Retina (tissue), 1 donor: Measurements from ENCODE around the gene MEF2A.
"Not testable (repeated sequence)": the region's sequence is repeated elsewhere in the genome, so short reads cannot be mapped to it uniquely, and the experiment has no call there.

Experiments used
- DNase-seq: peaks from one replicate; pipeline ENCODE4 v3.0.0-alpha.2; 2016

The MEF2A gene

GRCh38 chr15:99656205-99656604 lies 90.4 kb downstream of the MEF2A start:
- no peak for DNase-seq

- DNase-seq = no peak
Observed at GRCh38 chr15:99657996-99658395, 92.2 kb downstream of the MEF2A start.

DNA sequence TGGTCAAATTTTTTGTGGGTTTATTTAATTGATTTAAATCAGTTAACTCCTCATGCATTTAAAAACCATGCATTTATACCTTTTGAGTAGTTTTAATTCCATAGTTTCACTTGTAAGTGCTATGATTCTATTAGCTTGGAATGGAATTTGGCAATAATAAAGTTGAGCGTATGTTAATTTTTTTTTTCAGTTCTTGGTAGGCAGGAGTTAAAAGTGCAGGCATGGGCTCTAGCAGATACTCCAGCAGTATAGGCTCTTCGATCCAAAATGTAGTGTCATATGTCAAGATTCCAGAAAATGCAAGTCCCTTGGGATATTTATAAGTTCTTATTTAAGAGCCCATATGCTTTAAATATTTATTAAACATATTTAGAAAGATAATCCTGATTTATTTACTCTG lies 97.1 kb downstream of the MEF2A start:
- DNase-seq = no peak

DNA sequence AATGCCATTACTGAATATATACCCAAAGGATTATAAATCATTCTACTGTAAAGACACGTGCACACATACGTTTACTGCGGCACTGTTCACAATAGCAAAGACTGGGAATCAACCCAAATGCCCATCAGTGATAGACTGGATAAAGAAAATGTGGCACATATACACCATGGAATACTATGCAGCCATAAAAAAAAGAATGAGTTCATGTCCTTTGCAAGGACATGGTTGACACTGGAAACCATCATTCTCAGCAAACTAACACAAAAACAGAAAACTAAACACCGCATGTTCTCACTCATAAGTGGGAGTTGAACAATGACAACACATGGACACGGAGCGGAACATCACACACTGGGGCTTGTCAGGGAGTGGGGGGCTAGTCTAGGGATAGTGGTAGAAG lies 100.3 kb downstream of the MEF2A start:
- DNase-seq = not testable (repeated sequence)

- no peak for DNase-seq
Observed at GRCh38 chr15:99668533-99669182, 102.9 kb downstream of the MEF2A start.

DNA sequence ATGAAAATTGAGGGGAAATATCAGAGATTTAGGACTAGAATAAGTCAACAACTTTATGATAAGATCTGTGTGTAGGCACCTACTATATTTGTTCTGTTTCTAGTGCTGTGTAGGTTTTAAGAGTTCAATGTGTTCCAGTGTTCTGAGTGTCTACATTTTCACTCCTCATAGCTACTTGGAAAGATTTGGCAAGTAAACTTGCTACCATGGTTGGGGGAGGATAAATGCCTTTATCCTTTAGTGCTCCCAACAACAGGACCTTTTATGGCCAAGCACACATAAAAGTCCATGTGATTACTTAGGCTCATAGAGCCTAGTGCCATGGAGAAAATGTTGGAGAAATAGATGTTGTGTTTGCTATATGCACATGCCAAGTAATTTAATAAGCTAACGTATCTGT lies 103.5 kb downstream of the MEF2A start:
- DNase-seq = no peak

DNA sequence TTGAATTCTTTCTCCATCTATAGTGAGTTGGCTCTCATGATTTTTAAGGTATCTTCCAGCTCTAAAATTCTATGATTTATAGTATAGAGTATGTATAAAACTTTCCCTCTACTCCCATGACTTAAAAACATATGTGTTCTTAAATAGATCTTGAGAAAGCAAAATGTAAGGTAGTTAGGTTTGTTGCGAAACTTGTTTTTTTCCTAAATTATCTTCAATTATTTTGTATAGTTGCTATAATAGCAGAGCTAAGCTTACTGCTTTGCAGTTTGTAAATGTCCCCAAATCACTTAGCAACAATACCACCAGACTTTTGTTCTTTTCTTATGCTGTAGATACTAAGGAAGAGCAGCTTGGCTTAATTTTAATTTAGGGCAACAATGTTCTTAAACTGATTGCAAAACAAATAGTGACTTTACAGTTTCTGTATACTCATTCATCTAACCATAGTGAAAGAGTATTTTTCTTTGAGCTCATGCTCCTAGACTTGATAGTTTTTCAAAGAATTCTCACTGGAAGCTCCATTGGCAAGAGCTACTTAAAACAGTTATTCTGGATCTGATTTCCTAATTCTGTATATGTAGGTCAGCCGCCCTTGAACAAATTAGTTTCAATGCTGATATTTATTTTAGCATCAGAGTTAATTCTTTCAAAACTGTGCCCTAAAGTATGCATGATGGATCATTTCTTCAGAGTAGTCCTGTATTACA lies 106.3 kb downstream of the MEF2A start:
- no peak for DNase-seq

DNA sequence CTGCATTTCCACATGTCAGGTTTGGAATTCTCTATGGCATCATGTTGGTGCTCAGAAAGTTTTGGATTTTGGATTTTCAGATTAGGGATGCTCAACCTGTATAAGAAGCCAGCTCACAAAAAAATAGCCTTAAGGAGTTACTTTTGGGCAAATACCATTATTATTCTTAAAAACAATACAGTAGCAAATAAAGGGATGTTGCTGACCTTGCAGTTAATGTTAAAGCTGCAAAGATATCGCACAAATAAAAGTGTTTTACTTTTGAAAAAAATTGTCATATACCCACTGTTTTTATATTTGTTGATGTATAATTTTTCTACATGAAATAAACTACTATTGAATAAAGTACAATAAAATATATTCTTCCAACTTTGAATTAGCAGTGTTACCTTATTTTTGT lies 107.3 kb downstream of the MEF2A start:
- no peak for DNase-seq

DNA sequence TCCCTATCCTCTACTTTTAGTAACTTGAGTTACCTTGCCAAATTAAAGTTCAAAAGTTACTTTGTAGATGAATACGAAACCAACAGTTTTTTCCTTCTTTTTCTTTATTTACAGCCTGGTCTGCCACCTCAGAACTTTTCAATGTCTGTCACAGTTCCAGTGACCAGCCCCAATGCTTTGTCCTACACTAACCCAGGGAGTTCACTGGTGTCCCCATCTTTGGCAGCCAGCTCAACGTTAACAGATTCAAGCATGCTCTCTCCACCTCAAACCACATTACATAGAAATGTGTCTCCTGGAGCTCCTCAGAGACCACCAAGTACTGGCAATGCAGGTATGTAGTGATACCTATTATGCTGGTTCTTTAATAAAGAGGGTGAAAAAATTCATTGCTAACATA lies 108.5 kb downstream of the MEF2A start:
- no peak for DNase-seq

GRCh38 chr15:99677540-99678134 lies 111.9 kb downstream of the MEF2A start:
- DNase-seq = no peak

DNA sequence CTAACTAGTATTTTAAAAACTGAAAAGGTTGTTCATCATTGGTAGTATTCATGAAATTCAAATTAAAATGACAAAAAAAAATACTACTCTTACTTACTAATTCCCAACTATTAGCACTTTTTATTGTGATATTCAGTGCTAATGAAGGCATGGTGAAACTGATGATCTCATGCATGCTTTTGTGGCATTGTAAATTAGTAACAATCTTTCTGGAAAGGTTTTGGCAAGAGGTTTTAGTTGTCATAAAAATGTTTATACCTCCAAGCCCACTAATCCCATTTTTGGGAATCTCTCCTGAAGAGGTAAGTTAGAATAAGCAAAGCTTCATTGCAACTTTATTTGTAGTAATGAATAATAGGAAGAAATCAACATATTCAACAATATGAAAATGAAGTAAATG lies 114.5 kb downstream of the MEF2A start:
- no peak for DNase-seq

- no peak for DNase-seq
Observed at GRCh38 chr15:99681990-99682389, 116.2 kb downstream of the MEF2A start.

DNA sequence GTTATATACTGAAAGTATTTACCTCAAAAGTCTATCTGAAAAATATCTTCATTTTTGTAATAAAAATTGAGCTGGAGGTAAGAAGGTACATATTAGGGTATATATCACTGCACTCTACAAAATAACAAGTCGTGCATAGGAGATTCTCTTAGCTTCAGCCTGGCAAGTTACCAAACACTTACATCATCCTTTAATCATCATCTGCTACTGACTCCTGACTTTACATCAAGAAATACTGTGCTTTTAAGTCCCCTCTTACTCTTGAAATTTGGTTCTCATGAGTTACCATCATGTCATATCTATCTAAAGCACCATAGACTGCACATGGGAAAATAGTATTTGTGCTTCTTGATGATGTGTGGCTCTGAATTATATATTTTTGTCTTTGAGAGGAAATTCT lies 116.7 kb downstream of the MEF2A start:
- no peak for DNase-seq

DNA sequence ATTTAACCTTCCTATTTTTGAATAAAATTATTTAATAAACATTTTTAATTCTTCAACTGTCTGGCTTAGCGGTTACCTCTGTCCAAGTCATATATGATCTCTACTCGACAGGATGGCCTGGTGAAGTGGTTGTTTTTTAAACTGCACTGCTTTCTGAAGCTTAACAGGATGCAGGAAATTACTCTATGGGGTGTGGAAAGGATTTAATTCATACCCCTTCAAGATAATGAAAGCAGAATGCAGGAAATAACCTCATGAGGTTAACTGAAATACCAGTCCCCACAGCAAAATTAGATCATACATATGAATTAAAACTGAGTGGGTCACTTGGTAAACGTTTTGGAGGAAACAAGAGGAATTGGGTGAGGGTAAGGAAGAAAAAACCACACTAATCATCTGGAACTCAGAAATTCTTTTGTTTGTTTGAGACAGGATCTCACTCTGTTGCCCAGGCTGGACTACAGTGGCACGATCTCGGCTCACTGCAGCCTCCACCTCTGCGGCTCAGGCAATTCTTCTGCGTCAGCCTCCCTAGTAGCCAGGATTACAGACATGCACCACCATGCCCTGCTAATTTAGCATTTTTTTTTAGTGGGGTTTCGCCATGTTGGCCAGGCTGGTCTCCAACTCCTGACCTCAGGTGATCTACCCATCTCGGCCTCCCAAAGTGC lies 117.4 kb downstream of the MEF2A start:
- DNase-seq = no peak

DNA sequence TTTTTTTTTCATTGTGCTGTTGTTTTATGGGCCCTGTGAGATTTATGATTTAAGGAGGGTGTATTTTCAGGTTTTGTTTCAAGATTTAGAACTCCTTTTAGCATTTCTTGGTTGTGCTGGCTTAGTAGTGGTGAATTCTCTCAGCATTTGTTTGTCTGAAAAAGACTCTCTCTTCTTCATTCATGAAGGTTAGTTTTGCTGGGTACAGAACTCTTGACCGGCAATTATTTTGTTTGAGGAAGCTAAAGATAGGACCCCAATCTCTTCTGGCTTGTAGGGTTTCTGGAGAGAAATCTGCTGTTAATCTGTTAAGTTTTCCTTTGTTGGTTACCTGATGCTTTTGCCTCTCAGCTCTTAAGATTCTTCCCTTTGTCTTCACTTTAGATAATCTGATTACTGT lies 120.5 kb downstream of the MEF2A start:
- no peak for DNase-seq

DNA sequence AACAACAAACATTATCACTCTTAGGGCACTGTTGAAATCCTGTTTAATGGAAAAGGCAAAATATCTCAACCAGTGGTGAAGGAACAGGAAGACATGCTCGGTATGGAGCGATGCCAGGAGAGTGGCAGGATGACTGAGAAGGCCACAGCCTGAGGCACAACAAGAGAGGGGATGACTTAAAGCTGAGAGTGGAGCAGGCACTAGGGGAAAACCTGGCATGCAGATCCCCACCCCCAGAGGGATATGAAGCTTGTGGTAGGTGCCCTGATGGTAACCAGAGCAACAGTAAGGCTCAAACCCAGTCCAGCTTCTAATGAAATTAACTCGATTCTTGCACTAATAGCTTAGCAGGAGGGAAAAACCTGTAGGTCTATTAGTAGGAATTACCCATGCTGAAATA lies 127.0 kb downstream of the MEF2A start:
- no peak for DNase-seq

GRCh38 chr15:99696096-99696495 lies 130.3 kb downstream of the MEF2A start:
- no peak for DNase-seq

DNA sequence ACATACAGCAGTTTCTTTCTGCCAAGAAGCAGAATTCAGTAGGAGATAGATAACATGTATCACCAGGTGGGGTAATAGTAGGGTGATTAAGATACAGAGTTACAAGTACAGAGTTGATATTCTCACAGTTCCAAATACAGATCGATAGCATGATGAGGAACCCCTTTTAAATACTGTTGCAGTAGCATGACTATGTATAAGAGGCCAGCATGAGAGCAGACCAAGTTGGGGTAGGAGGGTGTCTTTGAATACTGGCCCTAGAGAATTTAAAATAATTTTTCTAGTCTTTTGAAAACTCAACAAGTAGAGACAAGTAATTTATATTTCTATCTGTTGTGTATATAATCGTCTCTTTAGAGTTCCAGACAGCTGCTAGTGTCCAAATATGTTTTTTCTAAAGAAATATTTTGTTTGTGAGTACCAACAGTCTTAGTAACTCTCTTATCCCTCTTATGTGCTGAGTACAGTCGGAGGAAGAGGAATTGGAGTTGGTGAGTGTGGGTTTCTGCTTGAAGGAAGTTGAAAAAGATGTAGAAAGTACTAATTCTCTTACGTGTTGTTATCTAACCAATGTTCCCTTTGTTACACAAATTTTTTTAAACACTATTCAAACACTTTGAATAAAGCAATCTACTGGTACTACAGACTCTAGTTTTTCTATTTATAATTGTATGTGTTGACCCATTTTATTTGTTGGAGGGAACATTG lies 137.3 kb downstream of the MEF2A start:
- DNase-seq = no peak

DNA sequence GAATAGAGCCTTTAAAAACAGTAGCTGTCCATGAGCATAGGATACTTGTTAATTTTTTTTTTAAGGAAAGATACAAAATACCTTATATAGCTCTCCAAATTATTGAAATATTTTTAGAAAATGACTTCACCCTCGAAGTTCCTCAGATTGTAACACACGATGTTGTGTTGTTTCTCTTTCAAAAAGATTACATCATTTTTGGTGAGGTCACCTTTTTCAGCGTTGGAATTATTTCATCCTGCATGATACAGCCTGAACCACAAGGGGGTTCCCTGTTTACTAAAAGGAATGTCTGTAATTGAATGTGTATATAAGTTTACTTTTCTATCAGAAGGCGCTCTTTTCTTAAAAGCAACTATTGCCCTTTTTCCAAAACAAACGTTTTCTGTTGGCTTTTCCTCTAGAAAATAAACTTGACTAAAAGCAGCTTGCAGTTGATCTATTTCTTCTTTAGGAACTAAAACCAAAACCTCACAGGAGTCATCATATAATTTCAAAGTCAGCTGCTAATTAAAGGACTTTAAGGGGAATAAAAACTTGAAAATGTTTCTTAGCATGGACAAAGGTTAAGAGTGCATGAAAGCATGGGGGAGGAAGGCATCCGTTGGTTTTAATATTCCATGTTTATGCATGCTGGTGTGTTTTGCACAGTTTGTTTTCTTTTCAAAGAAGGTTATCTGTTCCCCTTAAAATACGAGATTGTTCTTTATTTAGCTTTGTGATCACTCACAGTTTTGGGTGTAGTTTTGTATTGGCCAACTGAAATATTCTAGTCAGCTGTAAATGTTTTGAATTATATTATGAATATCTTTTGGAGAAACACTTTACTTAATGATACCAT lies 138.0 kb downstream of the MEF2A start:
- peak; percentile 10 for DNase-seq

DNA sequence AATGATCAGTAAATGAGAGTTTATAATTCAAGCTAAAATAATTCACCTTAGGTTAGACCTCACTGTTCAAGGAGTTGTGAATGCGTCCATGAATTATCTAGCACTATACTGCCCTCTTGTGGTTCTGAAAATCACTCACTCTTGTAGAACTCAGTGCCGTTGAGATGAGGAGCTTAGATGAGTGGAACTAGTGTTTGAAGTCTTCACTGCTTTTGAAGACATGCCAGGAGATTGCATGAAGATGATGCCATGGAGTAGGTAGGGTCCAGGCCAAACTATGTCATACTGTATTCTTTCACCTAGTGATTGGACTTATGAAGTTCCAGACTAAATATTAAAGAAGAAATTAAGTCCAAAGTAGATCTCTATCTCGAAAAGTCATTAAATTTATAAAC lies 138.7 kb downstream of the MEF2A start:
- DNase-seq = peak; percentile 61

GRCh38 chr15:99706557-99707303 lies 140.9 kb downstream of the MEF2A start:
- no peak for DNase-seq
